ENCODE measurements around the gene KCNJ2.

The KCNJ2 gene

DNA sequence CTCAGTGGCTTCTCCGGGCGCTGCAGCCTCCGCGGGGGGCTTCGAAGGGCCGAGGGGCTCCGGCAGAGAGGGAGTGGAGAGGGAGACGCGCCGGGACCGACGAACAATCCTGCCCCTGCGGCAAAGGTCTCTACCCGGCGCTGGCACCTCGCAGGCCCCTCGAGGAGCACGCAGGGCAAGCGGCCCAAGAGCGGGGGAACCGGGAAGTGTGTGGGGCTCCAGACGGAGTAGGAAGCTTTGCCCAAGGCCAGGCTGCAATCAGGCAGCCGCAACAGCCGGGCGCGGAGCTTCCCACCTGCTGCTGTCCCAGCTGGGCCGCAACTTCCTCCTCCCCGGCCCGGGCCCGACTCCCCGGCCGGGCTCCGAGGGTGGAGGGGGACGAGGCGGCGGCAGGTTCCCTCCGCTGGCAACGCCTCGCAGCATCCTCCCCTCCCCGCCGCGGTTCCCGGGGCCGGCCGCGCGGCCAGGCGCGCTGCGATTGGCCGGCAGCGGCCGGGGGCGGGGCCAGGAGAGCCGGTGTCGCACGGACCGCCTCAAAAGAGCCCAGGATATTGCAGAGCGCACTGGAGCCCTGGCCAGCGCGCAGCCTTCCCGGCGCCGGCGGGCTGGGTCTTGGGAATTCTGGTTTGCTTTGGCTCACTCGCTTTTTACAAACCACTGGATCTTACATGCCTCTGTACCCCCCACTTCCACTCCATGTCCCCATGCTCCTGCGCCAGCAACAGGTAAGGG, at the start of gene KCNJ2:
KCNJ2 (plus strand) TSS at position 556 of the 732 bp plus-strand sequence. CDS start 5,508 bp downstream, outside the sequence.
- peak in 1 of 3 experiments; percentile 60 for DNase-seq (ENCODE audit: low read depth in 3 of 3)

DNA sequence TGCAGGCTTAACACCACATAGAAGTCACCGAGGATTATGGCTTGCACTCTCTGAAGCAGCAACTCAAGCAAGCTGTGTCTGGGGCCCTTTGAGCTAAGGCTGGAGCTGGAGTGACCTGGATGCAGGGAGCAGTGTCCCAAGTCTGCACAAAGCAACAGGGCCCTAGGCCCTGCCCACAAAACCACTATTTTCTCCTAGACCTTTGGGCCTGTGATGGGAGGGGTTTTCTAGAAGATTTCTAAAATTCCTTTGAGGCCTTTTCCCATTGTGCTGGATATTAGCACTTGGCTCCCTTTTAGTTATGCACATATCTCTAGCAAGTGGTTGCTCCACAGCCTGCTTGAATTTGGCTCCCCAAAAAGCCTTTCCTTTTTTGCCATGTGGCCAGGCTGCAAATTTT, 49.8 kb upstream of the KCNJ2 start:
- DNase-seq (ENCODE audit: low read depth in 3 of 3) = no peak

DNA sequence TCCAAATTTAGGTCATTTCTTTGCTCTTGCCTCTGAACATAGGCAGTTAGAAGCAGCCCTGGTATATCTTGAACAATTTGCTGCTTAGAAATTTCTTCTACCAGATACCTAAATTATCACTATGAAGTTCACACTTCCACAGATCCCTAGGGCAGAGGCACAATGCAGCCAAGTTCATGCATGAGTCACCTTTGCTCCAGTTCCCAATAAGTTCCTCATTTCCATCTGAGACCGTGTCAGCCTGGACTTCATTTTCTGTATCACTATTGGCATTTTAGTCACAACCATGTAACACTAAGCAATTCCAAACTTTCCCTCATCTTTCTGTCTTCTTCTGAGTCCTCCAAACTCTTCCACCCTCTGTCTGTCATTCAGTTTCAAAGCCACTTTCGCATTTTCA, 49.3 kb upstream of the KCNJ2 start:
- DNase-seq (ENCODE audit: low read depth in 3 of 3) = no peak

- DNase-seq (ENCODE audit: low read depth in 3 of 3) = no peak
Measured at GRCh38 chr17:70120425-70120824, 48.9 kb upstream of the KCNJ2 start.

GRCh38 chr17:70121126-70121525, 48.2 kb upstream of the KCNJ2 start:
- no peak for DNase-seq (ENCODE audit: low read depth in 3 of 3)

DNA sequence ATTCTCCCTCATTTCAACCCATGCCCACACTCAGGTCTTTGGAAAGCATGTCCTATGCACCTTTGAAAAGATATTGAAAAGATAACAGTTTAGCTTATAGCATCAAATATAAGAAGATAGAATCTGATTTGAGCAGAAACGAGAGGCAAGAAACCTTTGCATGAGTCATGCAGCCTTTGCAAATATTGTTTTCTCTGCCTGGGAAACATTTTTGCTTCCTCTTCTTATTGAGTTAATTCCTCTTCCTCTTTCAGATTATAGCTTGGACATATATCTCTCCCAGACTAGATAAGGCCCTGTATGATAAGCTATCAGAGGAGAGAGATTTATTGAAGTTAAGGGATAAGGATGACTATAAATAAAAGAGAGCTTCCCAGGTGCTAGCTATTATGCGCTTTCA, 46.1 kb upstream of the KCNJ2 start:
- no peak for DNase-seq (ENCODE audit: low read depth in 3 of 3)

DNA sequence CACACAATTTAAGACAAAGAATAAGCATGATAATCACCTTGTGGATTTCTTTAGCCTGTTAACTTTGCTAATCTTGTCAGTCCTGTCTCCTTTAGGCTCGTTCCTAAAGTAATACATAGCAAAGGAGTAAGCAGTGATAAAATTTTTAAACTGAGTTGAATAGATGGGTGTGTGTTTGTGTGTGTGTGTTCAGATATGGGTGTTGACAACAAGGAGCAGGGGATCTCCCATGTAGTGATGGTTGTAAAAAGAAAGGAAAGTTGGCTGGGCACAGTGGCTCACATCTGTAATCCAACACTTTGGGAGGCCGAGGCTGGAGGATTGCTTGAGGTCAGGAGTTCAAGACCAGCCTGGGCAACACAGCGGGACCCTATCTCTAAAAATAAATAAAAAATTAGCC, 44.6 kb upstream of the KCNJ2 start:
- no peak for DNase-seq (ENCODE audit: low read depth in 3 of 3)

DNA sequence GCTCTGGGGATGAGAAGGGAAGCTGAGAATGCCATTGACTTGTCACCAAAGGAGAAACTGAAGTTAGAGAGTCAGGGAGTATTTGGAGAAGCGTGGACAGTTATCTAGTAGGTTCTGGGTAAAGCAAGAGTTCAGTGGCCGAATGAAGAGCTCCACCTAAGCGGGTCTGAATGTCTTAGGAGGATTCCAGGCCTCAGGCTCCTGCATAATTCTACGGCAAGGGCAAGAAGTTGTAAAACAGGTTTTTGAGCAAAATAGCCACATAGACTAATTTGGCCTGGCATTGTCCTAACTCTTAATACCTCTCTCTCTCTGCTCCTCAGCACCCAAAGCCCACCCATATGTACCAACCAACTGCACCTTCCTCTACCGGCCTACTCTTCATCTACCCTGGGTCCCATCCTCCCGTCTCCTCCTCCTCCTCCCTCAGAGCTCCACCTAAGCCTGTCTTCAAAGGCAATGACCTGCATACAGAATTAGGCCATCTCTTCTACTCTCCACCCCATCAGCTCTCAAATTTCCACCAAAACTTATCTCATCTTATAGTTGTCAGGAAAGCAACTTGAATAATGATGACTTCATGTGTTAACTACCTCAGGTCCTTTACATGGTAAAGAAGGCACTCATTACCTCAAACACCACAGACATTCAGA, 42.0 kb upstream of the KCNJ2 start:
- DNase-seq (ENCODE audit: low read depth in 3 of 3) = no peak

DNA sequence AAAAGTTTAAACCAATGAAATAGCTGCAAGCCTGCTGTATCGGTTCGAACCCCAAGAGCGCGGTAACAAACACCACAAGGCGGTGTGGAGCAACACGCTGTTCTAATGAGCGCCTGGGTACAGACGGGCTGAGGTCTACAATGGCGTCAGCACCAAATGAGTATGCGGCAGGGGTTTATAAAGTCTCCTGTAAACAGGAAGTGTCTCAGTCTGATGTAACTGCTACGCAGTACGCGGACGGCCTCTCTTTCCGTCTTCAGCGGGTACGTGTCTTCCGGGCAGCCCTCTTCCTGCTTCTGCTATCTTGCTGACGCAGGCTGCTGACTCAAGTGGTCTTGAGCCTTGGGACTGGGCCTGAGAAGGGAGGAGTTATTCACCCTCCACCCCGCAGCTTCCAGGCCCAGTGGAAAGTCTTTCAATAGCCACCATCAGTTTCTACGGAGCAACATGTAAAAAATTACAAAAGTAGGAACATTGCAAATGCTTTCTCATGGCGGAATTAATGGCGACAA, 40.5 kb upstream of the KCNJ2 start:
- DNase-seq (ENCODE audit: low read depth in 3 of 3) = no peak

- DNase-seq (ENCODE audit: low read depth in 3 of 3) = no peak
Measured at GRCh38 chr17:70130289-70130688, 39.0 kb upstream of the KCNJ2 start.

GRCh38 chr17:70132505-70132904, 36.8 kb upstream of the KCNJ2 start:
- DNase-seq (ENCODE audit: low read depth in 3 of 3) = no peak

- DNase-seq (ENCODE audit: low read depth in 3 of 3) = no peak
Measured at GRCh38 chr17:70134042-70134441, 35.3 kb upstream of the KCNJ2 start.

GRCh38 chr17:70134777-70135176, 34.6 kb upstream of the KCNJ2 start:
- no peak for DNase-seq (ENCODE audit: low read depth in 3 of 3)

DNA sequence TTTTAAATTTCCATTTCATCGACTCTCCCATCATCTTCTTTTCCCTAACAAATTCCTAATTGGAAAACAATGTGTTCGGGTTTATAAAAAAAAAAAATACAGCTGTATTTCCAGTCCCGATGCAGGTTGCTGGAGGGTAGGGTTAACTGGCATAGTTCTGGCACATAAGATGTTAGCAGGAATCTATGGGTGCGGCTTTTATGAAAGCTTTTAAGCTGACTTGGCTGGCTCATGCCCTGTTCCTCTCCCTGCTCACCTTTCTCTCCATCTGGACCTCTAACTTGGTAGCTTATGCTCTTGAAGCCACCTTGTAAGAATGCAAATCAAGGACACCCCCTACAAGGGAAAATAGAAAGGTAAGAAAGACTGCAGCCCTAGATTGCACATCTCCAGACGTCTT, 33.2 kb upstream of the KCNJ2 start:
- no peak for DNase-seq (ENCODE audit: low read depth in 3 of 3)

DNA sequence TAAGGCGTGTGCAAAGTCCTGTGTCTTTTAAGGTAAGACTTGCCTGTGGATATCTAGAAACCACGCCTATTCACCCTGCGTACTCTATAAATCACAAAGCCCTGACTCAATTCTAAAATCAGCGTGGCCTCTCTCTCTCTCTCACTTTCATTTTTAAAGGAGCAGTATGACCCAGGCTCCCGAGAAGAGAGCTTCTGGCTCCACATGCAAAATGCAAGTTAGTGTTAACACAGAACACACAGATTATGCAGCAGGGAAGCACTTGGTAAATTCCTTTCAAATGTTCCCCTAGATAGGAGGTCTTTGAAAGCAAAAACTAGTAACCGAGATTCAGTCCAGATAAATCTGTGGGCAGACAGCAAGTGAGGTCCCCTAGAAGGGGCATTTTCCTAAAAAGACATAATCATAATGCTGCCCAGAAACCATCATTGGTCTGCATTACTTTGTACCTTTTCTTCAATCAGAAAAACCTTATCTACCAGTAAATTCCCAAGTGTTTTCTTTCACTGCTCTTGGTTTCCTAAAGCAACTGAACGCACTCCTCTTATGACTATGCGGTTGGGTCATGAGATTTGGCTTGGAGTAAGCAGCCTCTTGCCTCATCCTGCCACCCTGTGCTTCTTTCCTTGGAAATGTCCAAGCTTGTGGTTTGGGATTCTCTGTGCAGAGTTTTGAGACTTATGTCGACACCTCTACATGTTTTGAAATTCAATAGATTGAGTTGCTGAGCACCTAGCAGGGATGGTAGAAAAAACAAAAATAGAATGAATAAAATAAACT, 31.7 kb upstream of the KCNJ2 start:
- DNase-seq (ENCODE audit: low read depth in 3 of 3) = peak in 1 of 3 experiments; percentile 7

GRCh38 chr17:70138291-70138865, 31.0 kb upstream of the KCNJ2 start:
- DNase-seq (ENCODE audit: low read depth in 3 of 3) = no peak

DNA sequence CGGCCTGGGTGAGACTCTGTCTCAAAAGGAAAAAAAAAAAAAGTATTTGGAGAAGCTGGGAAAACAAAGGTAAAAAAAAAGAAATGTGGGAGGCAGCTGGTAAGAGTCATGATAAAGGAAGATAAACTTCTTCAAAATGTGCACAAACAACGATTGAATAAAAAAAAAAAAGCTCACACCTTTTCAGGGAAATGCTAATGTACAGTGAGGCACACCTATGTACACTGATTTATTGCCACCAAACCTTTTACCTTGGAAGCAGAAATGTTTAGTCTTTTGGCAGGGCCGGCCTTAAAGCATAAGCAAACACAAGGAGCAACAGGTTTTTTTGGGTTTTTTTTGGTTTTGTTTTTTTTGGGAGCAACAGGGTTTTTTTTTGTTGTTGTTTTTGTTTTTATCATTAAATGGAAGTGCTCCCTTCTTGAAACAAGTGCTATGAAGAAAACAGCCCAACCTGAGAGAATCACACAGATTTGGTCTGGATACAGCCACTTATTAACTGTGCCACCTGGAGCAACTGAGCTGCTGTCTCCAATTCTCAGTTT, 29.8 kb upstream of the KCNJ2 start:
- DNase-seq (ENCODE audit: low read depth in 3 of 3) = no peak

DNA sequence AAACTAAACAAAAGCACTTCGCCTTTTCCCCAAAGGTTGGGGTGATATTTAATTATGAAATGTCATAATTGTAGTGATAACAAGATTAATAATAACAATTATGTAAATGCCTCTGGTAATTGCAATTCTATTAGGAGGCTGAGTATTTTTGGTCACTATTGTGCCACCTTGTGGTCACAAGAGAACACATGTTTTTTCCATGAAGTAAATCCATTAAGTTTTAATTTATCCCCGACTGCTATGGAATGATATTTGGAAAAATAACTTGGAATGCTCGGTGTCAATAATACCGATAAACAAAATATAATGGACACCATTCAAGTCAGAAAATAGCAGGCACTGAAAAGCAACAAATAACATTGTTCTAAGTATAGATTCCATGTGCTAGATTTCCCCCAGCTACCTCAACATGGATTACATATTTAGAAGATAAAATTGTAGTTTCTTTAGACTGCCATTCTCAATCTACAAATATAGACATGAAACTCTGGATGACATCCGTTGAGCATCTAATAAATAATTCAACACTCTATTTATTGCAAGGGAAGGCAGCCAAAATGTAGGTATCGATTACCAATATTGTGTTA, 25.0 kb upstream of the KCNJ2 start:
- DNase-seq (ENCODE audit: low read depth in 3 of 3) = no peak

- DNase-seq (ENCODE audit: low read depth in 3 of 3) = no peak
Measured at GRCh38 chr17:70153210-70153609, 16.1 kb upstream of the KCNJ2 start.

DNA sequence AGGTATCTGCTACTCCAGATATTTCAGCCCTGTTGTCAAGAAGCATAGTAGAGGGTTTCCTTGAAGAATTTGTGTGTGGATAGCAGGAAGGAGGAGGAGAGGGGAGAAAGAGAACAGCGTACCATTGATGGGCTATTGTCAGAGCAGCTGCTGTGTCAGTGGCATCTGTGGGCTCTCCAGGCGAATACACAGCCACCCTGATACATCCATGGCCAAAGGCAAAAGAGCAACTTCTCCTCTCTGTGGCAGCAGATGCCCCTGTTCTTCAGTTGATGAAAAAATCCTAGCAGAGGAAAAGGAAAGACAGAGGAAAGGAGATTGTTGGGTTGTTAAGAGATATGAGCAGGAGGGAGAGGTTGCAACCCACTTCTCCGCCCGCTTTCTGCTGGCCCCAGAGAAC, 12.2 kb upstream of the KCNJ2 start:
- DNase-seq (ENCODE audit: low read depth in 3 of 3) = no peak

DNA sequence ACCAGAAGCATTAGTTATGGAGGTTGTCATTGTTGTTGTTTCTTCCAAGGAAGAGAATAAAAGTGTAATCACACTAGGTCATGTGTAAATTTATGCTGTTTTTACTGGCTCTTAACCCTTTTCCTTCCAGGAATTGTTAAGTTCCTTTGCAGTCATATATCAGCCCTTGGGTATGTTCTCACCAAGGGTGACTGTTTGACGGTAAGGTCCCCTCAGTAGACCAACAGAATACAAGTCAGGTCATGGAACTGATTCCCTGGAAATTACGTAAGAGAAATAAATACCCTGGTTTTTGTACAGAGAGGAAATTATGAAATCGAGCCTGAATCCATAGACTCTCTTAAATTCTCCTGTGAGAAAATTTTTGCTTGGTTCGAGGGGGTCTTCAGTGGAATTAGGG, 11.2 kb upstream of the KCNJ2 start:
- DNase-seq (ENCODE audit: low read depth in 3 of 3) = no peak

GRCh38 chr17:70158591-70158990, 10.7 kb upstream of the KCNJ2 start:
- no peak for DNase-seq (ENCODE audit: low read depth in 3 of 3)
